GM19099 (cell line): ENCODE results near the gene PLEKHG4B.

Experiments
- POLR2A ChIP-seq: IDR thresholded peaks from 3 replicates; pipeline ENCODE4 v1.6.1; 2011; ENCODE audit warnings: low read depth; ENCODE audit not compliant: insufficient read length; ENCODE audit errors: extremely low read depth

PLEKHG4B gene

DNA sequence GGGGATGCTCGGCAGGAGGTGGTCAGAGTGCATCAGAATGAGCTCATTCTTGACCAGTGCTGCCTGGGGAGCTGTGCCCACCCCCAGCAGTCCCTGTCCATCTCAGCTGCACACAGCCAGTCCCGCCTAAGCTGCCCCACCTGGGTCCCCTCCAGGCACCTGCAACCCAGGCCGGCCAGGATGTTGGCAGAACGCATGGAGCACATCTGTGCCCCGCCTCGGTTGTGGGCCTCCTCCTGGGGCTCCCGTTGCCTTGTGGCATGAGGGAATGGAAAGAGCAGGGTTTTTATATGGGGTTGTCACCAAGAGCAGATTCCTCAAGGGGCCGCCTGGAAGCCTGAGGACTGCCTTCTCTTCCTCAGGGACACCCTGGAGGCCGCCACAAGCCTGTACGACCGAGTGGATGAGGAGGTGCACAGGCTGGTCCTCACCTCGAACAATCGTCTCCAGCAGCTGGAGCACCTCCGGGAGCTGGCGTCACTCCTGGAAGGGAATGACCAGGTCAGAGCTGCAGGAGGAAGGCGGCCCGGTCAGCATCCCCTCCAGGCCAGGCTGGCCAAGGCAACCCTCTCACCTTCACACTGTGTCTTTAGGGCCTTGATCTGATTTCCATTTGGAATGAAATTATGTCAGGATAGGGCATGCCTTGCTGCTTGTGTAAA lies 64.6 kb downstream of the PLEKHG4B start:
- no peak for TF ChIP-seq POLR2A

DNA sequence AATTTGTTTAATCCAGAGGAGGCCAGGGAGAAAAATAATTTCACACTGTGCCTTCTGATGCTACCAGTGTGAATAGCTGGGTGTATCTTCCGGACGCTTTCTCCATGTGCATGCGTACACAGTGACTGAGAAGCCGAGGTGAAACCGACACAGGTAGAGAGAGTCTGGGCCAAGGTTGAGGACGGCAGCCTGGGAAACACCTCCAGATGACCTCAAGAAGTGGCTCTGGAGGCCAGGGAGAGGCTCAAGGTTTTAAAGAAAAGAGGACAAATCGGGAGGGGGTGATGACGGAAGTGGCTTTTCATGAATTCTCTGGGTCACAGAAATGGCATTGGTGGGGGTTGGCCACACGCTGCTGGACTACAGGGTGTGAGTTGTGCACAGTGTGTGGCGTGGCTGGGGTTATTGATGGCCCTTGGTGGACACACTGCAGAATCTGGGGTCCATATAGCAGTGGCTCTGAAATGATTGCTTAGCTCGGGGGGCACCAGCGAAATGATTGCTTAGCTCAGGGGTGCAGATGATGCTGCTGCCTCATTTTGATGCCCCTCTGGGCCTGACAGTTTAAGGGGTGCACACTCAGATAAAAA lies 65.3 kb downstream of the PLEKHG4B start:
- no peak for TF ChIP-seq POLR2A

DNA sequence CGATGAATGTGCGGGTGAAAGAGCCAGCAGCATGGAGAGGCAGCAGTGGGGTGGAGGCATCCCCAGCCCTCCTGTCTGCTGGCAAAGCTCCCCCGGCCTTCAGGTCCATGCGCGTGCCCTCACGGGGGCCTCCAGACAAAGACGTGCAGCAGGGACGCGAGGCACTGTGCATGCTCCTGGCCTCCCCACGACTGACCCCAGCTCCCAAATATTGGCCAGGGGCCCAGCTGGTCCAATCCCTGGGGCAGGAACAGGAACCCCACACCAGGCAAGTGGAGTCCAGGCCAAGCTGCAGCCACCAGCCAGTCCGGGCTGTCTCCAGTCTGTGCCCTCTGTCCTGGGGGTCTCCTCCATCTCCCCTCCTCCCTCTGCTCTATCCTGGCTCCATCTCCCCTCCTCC lies 65.8 kb downstream of the PLEKHG4B start:
- no peak for TF ChIP-seq POLR2A

DNA sequence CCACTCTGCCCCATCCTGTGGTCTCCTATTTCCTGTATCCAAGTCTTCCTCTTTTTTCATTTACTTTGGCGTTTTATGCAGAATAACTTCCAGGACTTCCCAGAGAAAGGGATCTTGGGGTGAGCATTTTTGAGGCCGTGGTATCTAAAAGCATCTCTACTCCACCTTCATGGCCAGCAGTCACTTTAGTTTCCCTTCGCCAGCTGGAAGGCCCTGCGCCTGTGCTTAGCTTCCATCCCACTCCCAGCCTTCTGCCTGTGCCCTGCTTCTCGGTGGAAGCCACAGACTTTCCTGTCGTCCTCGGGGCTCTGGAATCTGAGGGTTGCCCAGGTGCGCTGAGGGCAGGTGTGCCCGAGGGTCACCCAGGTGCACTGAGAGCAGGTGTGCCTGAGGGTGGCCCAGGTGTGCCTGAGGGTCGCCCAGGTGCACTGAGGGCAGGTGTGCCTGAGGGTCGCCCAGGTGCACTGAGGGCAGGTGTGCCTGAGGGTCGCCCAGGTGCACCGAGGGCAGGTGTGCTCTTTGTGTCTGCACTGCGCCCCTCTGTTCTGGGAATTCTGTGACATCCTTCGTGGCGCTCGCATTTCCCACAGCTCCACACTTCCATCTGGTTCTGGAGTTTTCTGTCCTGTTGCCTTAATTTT lies 67.0 kb downstream of the PLEKHG4B start:
- no peak for TF ChIP-seq POLR2A

GRCh38 chr5:159448-160172 lies 67.6 kb downstream of the PLEKHG4B start:
- no peak for TF ChIP-seq POLR2A

- TF ChIP-seq POLR2A: no peak
These were observed 68.2 kb downstream of the PLEKHG4B start for GRCh38 chr5:160173-160510.

DNA sequence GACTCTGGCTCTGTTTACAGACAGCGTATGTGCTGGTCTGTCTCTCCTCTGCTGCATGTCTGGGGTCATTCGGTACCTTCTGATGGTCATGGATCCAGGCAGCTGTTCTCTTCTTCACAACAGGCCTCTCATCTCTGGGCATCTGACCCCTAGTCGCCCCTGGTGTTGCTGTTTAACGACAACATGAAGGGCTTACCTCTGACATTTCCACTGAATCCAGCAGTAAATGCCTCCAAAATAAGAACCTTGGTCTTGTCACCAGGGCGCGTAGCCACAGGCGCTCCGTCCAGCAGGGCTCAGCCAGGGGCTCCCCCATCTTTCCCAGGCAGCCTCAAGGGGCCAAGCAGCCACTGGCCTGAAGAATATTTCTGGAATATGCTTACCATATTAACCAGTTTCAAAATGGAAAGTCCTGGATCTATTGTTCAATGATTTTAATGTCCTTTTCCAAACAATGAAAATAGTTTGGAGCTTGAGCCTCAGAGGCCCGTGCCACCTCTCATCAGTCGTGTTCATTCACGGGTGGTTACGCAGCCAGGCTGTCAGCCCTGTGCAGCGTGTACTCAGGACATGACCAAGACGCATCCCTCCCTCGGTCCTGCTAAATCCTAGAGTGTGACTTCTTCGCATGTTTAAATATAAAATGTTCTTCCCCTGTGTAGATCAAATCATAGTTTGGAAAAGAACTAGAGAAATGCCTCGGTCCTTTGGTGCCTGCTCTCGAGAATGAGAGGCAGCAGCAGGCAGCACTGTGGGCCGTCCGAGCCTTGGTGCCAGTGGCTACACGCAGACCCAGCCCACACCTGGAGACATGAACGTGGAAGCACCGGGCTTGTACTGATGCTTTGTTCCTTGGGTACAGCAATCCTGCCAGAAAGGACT lies 69.2 kb downstream of the PLEKHG4B start:
- TF ChIP-seq POLR2A: no peak

GRCh38 chr5:161803-162110 lies 69.8 kb downstream of the PLEKHG4B start:
- no peak for TF ChIP-seq POLR2A

DNA sequence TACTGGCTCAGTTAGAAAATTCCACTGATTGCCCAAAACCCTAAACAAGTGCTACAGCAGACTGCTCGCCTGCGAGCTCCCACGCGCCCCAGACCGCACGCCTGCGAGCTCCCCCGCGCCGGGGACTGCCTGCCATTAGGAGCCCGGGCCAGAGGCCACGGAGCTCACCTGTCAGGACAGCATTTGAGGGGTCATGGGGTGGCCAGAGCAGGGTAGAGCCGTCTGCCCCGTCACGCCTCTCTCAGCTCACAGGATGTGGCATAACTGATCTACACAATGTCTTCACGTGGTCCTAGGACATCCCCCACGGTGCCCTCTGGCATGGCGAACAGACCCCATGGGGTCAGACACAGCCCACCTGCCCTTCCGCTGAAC lies 70.2 kb downstream of the PLEKHG4B start:
- no peak for TF ChIP-seq POLR2A

- no peak for TF ChIP-seq POLR2A
These were observed 70.8 kb downstream of the PLEKHG4B start for GRCh38 chr5:162565-163337.

- TF ChIP-seq POLR2A: no peak
These were observed 71.3 kb downstream of the PLEKHG4B start for GRCh38 chr5:163338-163620.

DNA sequence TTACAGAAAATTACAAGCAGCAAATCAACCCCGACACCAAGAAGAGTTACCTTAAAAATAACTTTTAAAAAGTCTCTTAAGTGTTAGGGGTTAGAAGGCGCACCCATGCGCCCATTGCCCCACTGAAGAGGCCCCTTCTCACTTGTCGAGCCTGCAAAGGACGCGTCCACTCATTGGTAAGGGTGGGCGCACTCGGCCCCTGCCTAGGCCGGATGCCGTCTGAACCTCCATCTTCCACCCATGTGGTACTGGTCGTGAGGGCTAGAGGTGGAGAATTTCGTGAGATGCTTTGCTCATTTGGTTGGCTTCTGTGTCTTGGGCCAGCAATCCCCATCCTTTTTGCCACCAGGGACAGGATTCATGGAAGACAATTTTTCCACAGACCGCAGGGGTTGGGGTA lies 71.9 kb downstream of the PLEKHG4B start:
- TF ChIP-seq POLR2A: no peak

DNA sequence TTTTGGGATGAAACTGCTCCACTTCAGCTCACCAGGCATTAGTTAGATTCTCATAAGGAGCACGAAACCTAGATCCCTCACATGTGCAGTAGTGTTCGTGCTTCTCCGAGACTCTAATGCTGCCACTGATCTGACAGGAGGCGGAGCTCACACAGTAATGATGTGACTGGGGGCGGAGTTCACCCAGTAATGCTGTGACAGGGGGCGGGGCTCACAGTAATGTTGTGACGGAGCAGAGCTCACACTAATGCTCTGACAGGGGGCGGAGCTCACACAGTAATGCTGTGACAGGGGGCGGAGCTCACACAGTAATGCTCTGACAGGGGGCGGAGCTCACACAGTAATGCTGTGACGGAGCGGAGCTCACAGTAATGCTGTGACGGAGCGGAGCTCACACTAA lies 72.3 kb downstream of the PLEKHG4B start:
- TF ChIP-seq POLR2A: no peak
